Suppressor macrophage (primary cell): ENCODE data around the gene SGK2.
"Not testable (repeated sequence)": the region's sequence is repeated elsewhere in the genome, so short reads cannot be mapped to it uniquely, and the experiment has no call there.

ENCODE experiments used
- DNase-seq, 4 experiments: peaks; one replicate each; pipeline ENCODE4 v3.0.0-alpha.2; 2020 to 2022

SGK2 gene

GRCh38 chr20:43603124-43603523 is 44.3 kb downstream of the SGK2 start:
- no peak for DNase-seq

GRCh38 chr20:43605715-43606114 is 46.9 kb downstream of the SGK2 start:
- DNase-seq = no peak

GRCh38 chr20:43607278-43607677 is 48.5 kb downstream of the SGK2 start:
- DNase-seq = not testable (repeated sequence)

GRCh38 chr20:43631598-43631997 is 72.8 kb downstream of the SGK2 start:
- DNase-seq = no peak
